ENCODE results near the gene LCMT1. TPM values are rescaled to one million over a fixed set of nuclear protein-coding genes. Genes with fewer than 3 reads are reported as not detected.

Gene LCMT1
- total and polyA plus RNA-seq, 9 of the 15 experiments (the other 6 are each of a cell fraction or from before 2014, with no cell fraction given) = 20.0 to 42.8 (median 32.3) TPM

DNA sequence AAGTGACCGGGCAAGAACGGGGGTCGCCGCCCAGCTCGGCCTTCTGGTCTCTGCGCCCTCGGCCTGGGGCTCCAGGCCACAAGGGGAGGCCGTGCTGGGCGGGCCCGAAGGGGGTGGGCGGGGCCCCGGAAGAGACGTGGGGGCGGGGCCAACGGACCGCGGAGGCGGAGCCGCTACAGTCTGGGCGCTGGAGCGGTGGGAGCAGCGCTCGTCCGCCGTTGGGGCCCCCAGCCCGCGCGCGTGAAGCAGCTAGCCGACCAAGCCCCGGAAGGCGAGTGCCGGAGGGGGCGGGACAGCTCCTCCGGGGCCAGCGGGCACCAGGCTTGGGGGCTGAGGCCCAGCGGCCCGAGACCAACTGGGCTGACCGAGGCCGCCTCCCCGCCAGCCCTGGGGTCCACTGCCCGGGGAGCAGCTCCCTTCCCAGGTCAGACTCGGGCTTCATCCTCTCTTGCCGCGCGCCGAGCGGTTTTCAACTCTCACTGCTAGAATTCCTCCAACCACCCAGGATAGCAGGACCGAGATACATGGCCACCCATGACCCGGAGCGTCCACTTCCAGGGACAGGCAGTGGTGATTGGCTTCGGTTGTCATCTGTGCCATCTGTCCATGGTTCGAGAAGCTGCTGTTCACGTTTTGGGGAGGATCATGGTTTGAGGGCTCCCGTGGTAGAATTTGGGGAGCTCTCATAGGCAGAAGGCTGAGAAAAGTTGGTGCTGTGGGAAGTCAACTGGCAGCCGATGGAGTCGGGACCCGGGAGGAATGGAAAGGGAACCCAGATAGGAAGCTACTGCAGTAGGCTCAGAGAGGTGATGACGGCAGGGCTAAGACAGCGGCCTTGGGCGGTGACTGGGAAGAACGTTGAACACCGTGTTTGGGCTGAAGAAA lies 44.6 kb upstream of the LCMT1 start (continued):
- TF ChIP-seq ZNF121 (CRISPR knock-in tag; conservative IDR thresholded peaks at IDR 0.05) (no peak), HDAC6 (IDR thresholded peaks at IDR 0.05; ENCODE audit: low read depth, low read length) (no peak), SRSF3 (IDR thresholded peaks at IDR 0.05; ENCODE audit: insufficient read depth, low read length) (no peak), SMAD3 (CRISPR knock-in tag; conservative IDR thresholded peaks at IDR 0.05) (no peak), NR2C2 (CRISPR knock-in tag; IDR thresholded peaks at IDR 0.05) (no peak), NR2C2 (tag; IDR thresholded peaks at IDR 0.05) (peak; percentile 77; the same call in 1 of the 2 replicates), FOXK1 (CRISPR knock-in tag; IDR thresholded peaks at IDR 0.05; ENCODE audit: borderline replicate concordance) (no peak), EHMT2 (IDR thresholded peaks at IDR 0.05) (no peak), SOX6 (IDR thresholded peaks at IDR 0.05) (no peak), DLX4 (CRISPR knock-in tag; IDR thresholded peaks at IDR 0.05) (no peak), HDAC8 (tag; IDR thresholded peaks at IDR 0.05) (0 out of 2 replicates have a peak, but pooled peaks have one; percentile 17), POLR3G (IDR thresholded peaks at IDR 0.05; ENCODE audit: extremely low read depth, insufficient read length, insufficient replicate concordance) (no peak), ZC3H8 (IDR thresholded peaks at IDR 0.05) (no peak), PHF20 (IDR thresholded peaks at IDR 0.05; ENCODE audit: partially characterized antibody) (peak; percentile 37), SMARCE1 (IDR thresholded peaks at IDR 0.05) (no peak), RFX7 (CRISPR knock-in tag; IDR thresholded peaks at IDR 0.05) (no peak), TGIF2 (CRISPR knock-in tag; IDR thresholded peaks at IDR 0.05) (peak; percentile 37; the same call in 1 of the 2 replicates), CREB3 (tag; conservative IDR thresholded peaks at IDR 0.05; ENCODE audit: low read depth) (no peak), ELF4 (CRISPR knock-in tag; IDR thresholded peaks at IDR 0.05) (no peak), MAFG (tag; conservative IDR thresholded peaks at IDR 0.05) (no peak), SMARCC2 (IDR thresholded peaks at IDR 0.05; ENCODE audit: low read depth) (no peak), THRAP3 (IDR thresholded peaks at IDR 0.05; ENCODE audit: borderline replicate concordance) (no peak), ARNT (IDR thresholded peaks at IDR 0.05) (no peak)
- TF ChIP-seq, protein P1, sequence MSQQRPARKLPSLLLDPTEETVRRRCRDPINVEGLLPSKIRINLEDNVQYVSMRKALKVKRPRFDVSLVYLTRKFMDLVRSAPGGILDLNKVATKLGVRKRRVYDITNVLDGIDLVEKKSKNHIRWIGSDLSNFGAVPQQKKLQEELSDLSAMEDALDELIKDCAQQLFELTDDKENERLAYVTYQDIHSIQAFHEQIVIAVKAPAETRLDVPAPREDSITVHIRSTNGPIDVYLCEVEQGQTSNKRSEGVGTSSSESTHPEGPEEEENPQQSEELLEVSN (IDR thresholded peaks at IDR 0.05; ENCODE audit: borderline replicate concordance in 1 of 2, extremely low read depth in 1 of 2, insufficient read depth in 1 of 2, insufficient read length in 1 of 2, low read depth in 1 of 2, low read length in 1 of 2, poor library complexity in 1 of 2, severe bottlenecking in 1 of 2) = peak; percentile 24 to 64
- TF ChIP-seq, protein P2, sequence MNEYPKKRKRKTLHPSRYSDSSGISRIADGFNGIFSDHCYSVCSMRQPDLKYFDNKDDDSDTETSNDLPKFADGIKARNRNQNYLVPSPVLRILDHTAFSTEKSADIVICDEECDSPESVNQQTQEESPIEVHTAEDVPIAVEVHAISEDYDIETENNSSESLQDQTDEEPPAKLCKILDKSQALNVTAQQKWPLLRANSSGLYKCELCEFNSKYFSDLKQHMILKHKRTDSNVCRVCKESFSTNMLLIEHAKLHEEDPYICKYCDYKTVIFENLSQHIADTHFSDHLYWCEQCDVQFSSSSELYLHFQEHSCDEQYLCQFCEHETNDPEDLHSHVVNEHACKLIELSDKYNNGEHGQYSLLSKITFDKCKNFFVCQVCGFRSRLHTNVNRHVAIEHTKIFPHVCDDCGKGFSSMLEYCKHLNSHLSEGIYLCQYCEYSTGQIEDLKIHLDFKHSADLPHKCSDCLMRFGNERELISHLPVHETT (CRISPR knock-in tag; conservative IDR thresholded peaks at IDR 0.05 in 1 of 2, IDR thresholded peaks at IDR 0.05 in 1 of 2) = peak; percentile 41 to 78; a peak in 1 of 4 replicates

Measured in K562 (cell line).